ENCODE results near the gene NUCKS1. TPM values are rescaled to one million over a fixed set of nuclear protein-coding genes. Genes with fewer than 3 reads are reported as not detected.

Gene NUCKS1
- total and polyA plus RNA-seq, 2 donors (not counting 1 experiment from before 2014, with no cell fraction given), result 98.1 to 137 TPM

DNA sequence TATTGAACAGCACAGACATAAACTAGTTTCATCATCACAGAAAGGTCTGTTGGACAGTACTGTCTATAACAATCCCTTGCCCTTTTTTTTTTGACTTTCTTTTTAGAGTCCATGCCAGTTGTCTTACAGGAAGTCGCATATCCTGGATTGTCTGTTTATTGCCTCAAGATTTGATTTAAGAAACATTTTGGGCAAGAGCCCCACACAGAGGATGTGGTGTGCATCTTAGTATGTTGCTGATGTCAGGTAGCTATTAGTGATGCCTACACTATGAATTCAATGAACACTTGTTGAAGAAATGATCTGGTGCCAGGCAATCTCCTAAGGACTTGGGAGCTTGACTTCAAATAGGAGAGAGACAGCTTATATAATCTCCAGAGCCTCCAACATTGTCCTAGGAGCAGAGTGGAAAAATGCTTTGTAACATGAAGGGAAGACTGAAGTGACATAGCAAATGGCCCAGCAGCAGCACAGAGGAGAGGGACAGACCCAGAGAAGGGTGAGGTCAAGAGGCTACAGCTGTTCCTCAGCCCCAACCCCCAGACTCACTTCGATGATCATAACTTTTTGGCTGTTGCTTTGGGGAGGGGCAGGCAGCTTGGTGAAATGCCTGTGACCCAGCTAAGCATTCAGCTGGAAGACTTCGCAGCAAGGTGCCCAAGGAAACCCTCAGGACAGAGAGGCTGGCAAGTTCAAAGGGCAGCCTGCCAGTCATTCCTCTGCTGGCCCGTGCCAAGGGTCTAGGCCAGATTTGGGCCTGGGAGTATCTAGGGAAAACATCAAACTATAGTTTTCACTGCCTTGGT, 32.8 kb upstream of the NUCKS1 start:
- H2AFZ ChIP-seq (ENCODE audit: low read length), result no peak overlapping the region
- no peak overlapping the region for H3K27ac ChIP-seq (ENCODE audit: insufficient read depth, low read length)
- no peak for TF ChIP-seq EZH2 (IDR thresholded peaks at IDR 0.05; ENCODE audit: low read length, missing control alignments)
- TF ChIP-seq, protein P1, sequence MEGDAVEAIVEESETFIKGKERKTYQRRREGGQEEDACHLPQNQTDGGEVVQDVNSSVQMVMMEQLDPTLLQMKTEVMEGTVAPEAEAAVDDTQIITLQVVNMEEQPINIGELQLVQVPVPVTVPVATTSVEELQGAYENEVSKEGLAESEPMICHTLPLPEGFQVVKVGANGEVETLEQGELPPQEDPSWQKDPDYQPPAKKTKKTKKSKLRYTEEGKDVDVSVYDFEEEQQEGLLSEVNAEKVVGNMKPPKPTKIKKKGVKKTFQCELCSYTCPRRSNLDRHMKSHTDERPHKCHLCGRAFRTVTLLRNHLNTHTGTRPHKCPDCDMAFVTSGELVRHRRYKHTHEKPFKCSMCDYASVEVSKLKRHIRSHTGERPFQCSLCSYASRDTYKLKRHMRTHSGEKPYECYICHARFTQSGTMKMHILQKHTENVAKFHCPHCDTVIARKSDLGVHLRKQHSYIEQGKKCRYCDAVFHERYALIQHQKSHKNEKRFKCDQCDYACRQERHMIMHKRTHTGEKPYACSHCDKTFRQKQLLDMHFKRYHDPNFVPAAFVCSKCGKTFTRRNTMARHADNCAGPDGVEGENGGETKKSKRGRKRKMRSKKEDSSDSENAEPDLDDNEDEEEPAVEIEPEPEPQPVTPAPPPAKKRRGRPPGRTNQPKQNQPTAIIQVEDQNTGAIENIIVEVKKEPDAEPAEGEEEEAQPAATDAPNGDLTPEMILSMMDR (conservative IDR thresholded peaks at IDR 0.05 in 1 of 2, IDR thresholded peaks at IDR 0.05 in 1 of 2; ENCODE audit: low read depth in 1 of 2, low read length in 2 of 2), result no peak
- no peak overlapping the region for H3K4me2 ChIP-seq (ENCODE audit: extremely low read depth, insufficient read depth, low read length)
- H3K79me2 ChIP-seq (ENCODE audit: control insufficient read depth, insufficient read depth, low read length), result no peaks in the 10 kb centered on the region
- no peaks in the 10 kb centered on the region for H3K36me3 ChIP-seq (ENCODE audit: control insufficient read depth, insufficient read depth, low read length)
- no peak overlapping the region for H3K4me3 ChIP-seq (replicated peaks in 1 of 4; ENCODE audit: control extremely low read depth in 1 of 4, insufficient read depth in 1 of 4, low read depth in 3 of 4, low read length in 4 of 4)
- no peaks in the 10 kb centered on the region for H3K4me1 ChIP-seq (ENCODE audit: control insufficient read depth, extremely low read depth, insufficient read depth, low read length)
- no peak overlapping the region for H3K9ac ChIP-seq (ENCODE audit: insufficient read depth, low read length)
- H4K20me1 ChIP-seq (ENCODE audit: control insufficient read depth, extremely low read depth, insufficient read depth, low read length), result no peaks in the 10 kb centered on the region
- H3K9me3 ChIP-seq (ENCODE audit: control insufficient read depth, insufficient read depth, low read depth, low read length), result no peaks in the 10 kb centered on the region
- no peaks in the 10 kb centered on the region for H3K27me3 ChIP-seq (ENCODE audit: control insufficient read depth, insufficient read depth, low read length)
- no peak for DNase-seq (ENCODE audit: low read depth in 2 of 2)

DNA sequence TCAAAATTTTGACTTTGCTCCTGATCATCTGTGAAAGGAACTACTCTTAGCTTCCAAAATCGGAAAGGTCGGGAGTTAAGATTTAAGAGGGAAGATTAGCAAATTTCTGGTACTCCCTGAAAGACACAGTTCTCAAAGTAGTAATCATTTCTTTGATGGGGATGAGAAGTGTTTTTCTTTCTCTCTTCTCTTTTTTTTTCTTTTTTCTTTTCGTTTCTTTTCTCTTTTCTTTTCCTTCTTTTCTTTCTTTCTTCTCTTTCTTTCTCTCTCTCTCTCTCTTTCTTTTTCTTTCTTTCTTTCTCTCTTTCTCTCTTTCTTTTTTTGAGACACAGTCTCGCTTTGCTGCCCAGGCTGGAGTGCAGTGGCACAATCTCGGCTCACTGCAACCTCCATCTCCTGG, 30.4 kb upstream of the NUCKS1 start:
- H3K4me1 ChIP-seq (ENCODE audit: control insufficient read depth, extremely low read depth, insufficient read depth, low read length), result no peaks in the 10 kb centered on the region
- no peak overlapping the region for H2AFZ ChIP-seq (ENCODE audit: low read length)

DNA sequence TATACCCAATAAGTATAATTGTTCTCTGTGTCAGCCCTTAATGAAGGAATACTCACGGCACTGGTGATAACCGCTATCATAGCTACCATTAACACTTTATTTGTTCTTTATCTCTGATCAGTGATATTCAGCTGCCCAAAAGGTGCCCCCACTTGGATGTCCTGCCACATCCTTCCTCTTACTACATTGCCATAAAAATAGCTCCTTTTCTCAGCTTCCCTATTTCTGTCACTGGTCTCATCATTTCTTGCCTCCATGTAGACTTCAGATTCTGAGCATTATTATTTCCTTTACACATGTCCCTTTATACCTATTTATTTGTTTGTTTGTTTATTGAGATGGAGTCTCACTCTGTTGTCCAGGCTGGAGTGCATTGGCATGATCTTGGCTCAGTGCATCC, 28.0 kb upstream of the NUCKS1 start:
- Histone ChIP-seq H3K27me3 (ENCODE audit: control insufficient read depth, insufficient read depth, low read length) (no peaks in the 10 kb centered on the region), H3K4me2 (ENCODE audit: extremely low read depth, insufficient read depth, low read length) (no peak overlapping the region), H3K79me2 (ENCODE audit: control insufficient read depth, insufficient read depth, low read length) (no peaks in the 10 kb centered on the region), H4K20me1 (ENCODE audit: control insufficient read depth, extremely low read depth, insufficient read depth, low read length) (no peaks in the 10 kb centered on the region), H3K4me1 (ENCODE audit: control insufficient read depth, extremely low read depth, insufficient read depth, low read length) (no peaks in the 10 kb centered on the region), H3K9ac (ENCODE audit: insufficient read depth, low read length) (no peak overlapping the region), H3K27ac (ENCODE audit: insufficient read depth, low read length) (no peak overlapping the region), H2AFZ (ENCODE audit: low read length) (no peak overlapping the region), H3K36me3 (ENCODE audit: control insufficient read depth, insufficient read depth, low read length) (no peaks in the 10 kb centered on the region), H3K9me3 (ENCODE audit: control insufficient read depth, insufficient read depth, low read depth, low read length) (no peaks in the 10 kb centered on the region), H3K4me3 (replicated peaks in 1 of 4; ENCODE audit: control extremely low read depth in 1 of 4, insufficient read depth in 1 of 4, low read depth in 3 of 4, low read length in 4 of 4) (no peak overlapping the region)
- TF ChIP-seq, protein P1 (conservative IDR thresholded peaks at IDR 0.05 in 1 of 2, IDR thresholded peaks at IDR 0.05 in 1 of 2; ENCODE audit: low read depth in 1 of 2, low read length in 2 of 2), result no peak
- no peak for TF ChIP-seq EZH2 (IDR thresholded peaks at IDR 0.05; ENCODE audit: low read length, missing control alignments)
- DNase-seq (ENCODE audit: low read depth in 2 of 2), result no peak

More for the DNA sequence above, 30.4 kb upstream of the NUCKS1 start:
- Histone ChIP-seq H3K27me3 (ENCODE audit: control insufficient read depth, insufficient read depth, low read length) (no peaks in the 10 kb centered on the region), H3K4me3 (replicated peaks in 1 of 4; ENCODE audit: control extremely low read depth in 1 of 4, insufficient read depth in 1 of 4, low read depth in 3 of 4, low read length in 4 of 4) (no peak overlapping the region), H3K27ac (ENCODE audit: insufficient read depth, low read length) (no peak overlapping the region), H3K36me3 (ENCODE audit: control insufficient read depth, insufficient read depth, low read length) (no peaks in the 10 kb centered on the region), H4K20me1 (ENCODE audit: control insufficient read depth, extremely low read depth, insufficient read depth, low read length) (no peaks in the 10 kb centered on the region), H3K79me2 (ENCODE audit: control insufficient read depth, insufficient read depth, low read length) (no peaks in the 10 kb centered on the region), H3K4me2 (ENCODE audit: extremely low read depth, insufficient read depth, low read length) (no peak overlapping the region), H3K9me3 (ENCODE audit: control insufficient read depth, insufficient read depth, low read depth, low read length) (no peaks in the 10 kb centered on the region), H3K9ac (ENCODE audit: insufficient read depth, low read length) (no peak overlapping the region)
- TF ChIP-seq, protein P1 (conservative IDR thresholded peaks at IDR 0.05 in 1 of 2, IDR thresholded peaks at IDR 0.05 in 1 of 2; ENCODE audit: low read depth in 1 of 2, low read length in 2 of 2), result no peak
- TF ChIP-seq EZH2 (IDR thresholded peaks at IDR 0.05; ENCODE audit: low read length, missing control alignments), result no peak
- DNase-seq (ENCODE audit: low read depth in 2 of 2), result no peak

Data from fibroblast of lung (primary cell).